Measurements from ENCODE around the gene ALB.

DNA sequence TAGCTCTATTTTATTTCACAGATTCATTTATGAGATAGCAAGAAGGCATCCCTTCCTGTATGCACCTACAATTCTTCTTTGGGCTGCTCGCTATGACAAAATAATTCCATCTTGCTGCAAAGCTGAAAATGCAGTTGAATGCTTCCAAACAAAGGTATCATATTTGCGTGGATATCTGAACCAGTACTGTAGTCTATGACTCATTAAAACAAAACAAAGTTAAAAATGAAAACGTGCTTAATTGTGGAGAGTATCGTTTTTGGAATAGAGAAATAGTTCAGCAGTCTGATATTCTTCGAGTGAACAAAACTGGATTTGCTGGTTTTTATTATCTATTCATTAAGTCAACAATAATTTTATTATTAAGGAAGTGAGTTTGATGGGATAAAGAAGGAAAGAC is 38.2 kb downstream of the ALB start:
- TF ChIP-seq BRCA1 (IDR thresholded peaks at IDR 0.05; ENCODE audit: low read depth, low read length) (no peak), FOSL1 (IDR thresholded peaks at IDR 0.05; ENCODE audit: insufficient read depth, low read depth, low read length) (no peak), RBBP5 (IDR thresholded peaks at IDR 0.05; ENCODE audit: borderline replicate concordance, low read depth, low read length) (no peak), CTCF (IDR thresholded peaks at IDR 0.05; ENCODE audit: control extremely low read depth in 1 of 3, insufficient read depth in 1 of 3, low read depth in 1 of 3, low read length in 3 of 3) (no peak)

Measured in H1 (cell line).